ENCODE measurements around the gene NOL4L.

Gene NOL4L

GRCh38 chr20:32539817-32540675, 45.1 kb downstream of the NOL4L start:
- no peak; the same call in 1 of the 2 replicates for TF ChIP-seq SPI1 (IDR thresholded peaks at IDR 0.05; ENCODE audit: low read depth, low read length)
- TF ChIP-seq TAF1 (IDR thresholded peaks at IDR 0.05; ENCODE audit: low read depth, low read length): no peak
- TF ChIP-seq POU2F2 (IDR thresholded peaks at IDR 0.05; ENCODE audit: low read depth, low read length): no peak
- no peak for TF ChIP-seq POLR2AphosphoS5 (IDR thresholded peaks at IDR 0.05; ENCODE audit: low read depth, low read length)
- no peak for TF ChIP-seq PAX5 (IDR thresholded peaks at IDR 0.05; ENCODE audit: insufficient read depth, low read length, severe bottlenecking)
- TF ChIP-seq POLR2A (IDR thresholded peaks at IDR 0.05; ENCODE audit: low read depth, low read length): no peak
- DNase-seq (ENCODE audit: insufficient read length, low spot score) (no peak), FAIRE-seq (peak; percentile 90)

GRCh38 chr20:32539026-32539816, 45.9 kb downstream of the NOL4L start:
- FAIRE-seq: peak; percentile 55
- TF ChIP-seq POLR2AphosphoS5 (IDR thresholded peaks at IDR 0.05; ENCODE audit: low read depth, low read length) (no peak), POU2F2 (IDR thresholded peaks at IDR 0.05; ENCODE audit: low read depth, low read length) (no peak), POLR2A (IDR thresholded peaks at IDR 0.05; ENCODE audit: low read depth, low read length) (no peak), PAX5 (IDR thresholded peaks at IDR 0.05; ENCODE audit: insufficient read depth, low read length, severe bottlenecking) (no peak), SPI1 (IDR thresholded peaks at IDR 0.05; ENCODE audit: low read depth, low read length) (no peak), TAF1 (IDR thresholded peaks at IDR 0.05; ENCODE audit: low read depth, low read length) (no peak)
- no peak for DNase-seq (ENCODE audit: insufficient read length, low spot score)

GRCh38 chr20:32538526-32538939, 46.6 kb downstream of the NOL4L start:
- no peak for DNase-seq (ENCODE audit: insufficient read length, low spot score)
- peak; percentile 62 for FAIRE-seq
- TF ChIP-seq POLR2A (IDR thresholded peaks at IDR 0.05; ENCODE audit: low read depth, low read length): no peak
- no peak for TF ChIP-seq PAX5 (IDR thresholded peaks at IDR 0.05; ENCODE audit: insufficient read depth, low read length, severe bottlenecking)
- TF ChIP-seq SPI1 (IDR thresholded peaks at IDR 0.05; ENCODE audit: low read depth, low read length): no peak
- no peak for TF ChIP-seq POLR2AphosphoS5 (IDR thresholded peaks at IDR 0.05; ENCODE audit: low read depth, low read length)
- TF ChIP-seq POU2F2 (IDR thresholded peaks at IDR 0.05; ENCODE audit: low read depth, low read length): no peak

GRCh38 chr20:32537657-32538525, 47.2 kb downstream of the NOL4L start:
- TF ChIP-seq PAX5 (IDR thresholded peaks at IDR 0.05; ENCODE audit: insufficient read depth, low read length, severe bottlenecking) (no peak), SPI1 (IDR thresholded peaks at IDR 0.05; ENCODE audit: low read depth, low read length) (no peak)
- FAIRE-seq: no peak
- no peak for DNase-seq (ENCODE audit: insufficient read length, low spot score)

GRCh38 chr20:32536851-32537656, 48.1 kb downstream of the NOL4L start:
- TF ChIP-seq POLR2AphosphoS5 (IDR thresholded peaks at IDR 0.05; ENCODE audit: low read depth, low read length): no peak
- TF ChIP-seq SPI1 (IDR thresholded peaks at IDR 0.05; ENCODE audit: low read depth, low read length): no peak
- no peak for TF ChIP-seq POU2F2 (IDR thresholded peaks at IDR 0.05; ENCODE audit: low read depth, low read length)
- no peak for TF ChIP-seq TAF1 (IDR thresholded peaks at IDR 0.05; ENCODE audit: low read depth, low read length)
- DNase-seq (ENCODE audit: insufficient read length, low spot score): peak; percentile 55
- no peak for FAIRE-seq

- TF ChIP-seq PAX5 (IDR thresholded peaks at IDR 0.05; ENCODE audit: insufficient read depth, low read length, severe bottlenecking): no peak
- TF ChIP-seq POU2F2 (IDR thresholded peaks at IDR 0.05; ENCODE audit: low read depth, low read length): no peak
- TF ChIP-seq SPI1 (IDR thresholded peaks at IDR 0.05; ENCODE audit: low read depth, low read length): peak; percentile 63
- TF ChIP-seq POLR2AphosphoS5 (IDR thresholded peaks at IDR 0.05; ENCODE audit: low read depth, low read length): no peak
- DNase-seq (ENCODE audit: insufficient read length, low spot score): peak; percentile 82
- FAIRE-seq: peak; percentile 87
These were observed 48.9 kb downstream of the NOL4L start for GRCh38 chr20:32535953-32536823.

GRCh38 chr20:32535316-32535952, 49.7 kb downstream of the NOL4L start:
- FAIRE-seq (peak; percentile 50), DNase-seq (ENCODE audit: insufficient read length, low spot score) (no peak)
- TF ChIP-seq POLR2A (IDR thresholded peaks at IDR 0.05; ENCODE audit: low read depth, low read length) (no peak), POU2F2 (IDR thresholded peaks at IDR 0.05; ENCODE audit: low read depth, low read length) (no peak), TAF1 (IDR thresholded peaks at IDR 0.05; ENCODE audit: low read depth, low read length) (no peak), SPI1 (IDR thresholded peaks at IDR 0.05; ENCODE audit: low read depth, low read length) (no peak), PAX5 (IDR thresholded peaks at IDR 0.05; ENCODE audit: insufficient read depth, low read length, severe bottlenecking) (no peak)
